B cell (primary cell): ENCODE results near the gene MMP8.

Experiments used
- CTCF ChIP-seq: fragments of 200-600 bp; IDR thresholded peaks from one replicate; pipeline ENCODE4 v1.8.0; 2022; ENCODE audit warnings: antibody characterized with exemption, mild to moderate bottlenecking
- EZH2 ChIP-seq: IDR thresholded peaks from 2 replicates; pipeline ENCODE4 v1.6.1; 2012; ENCODE audit warnings: borderline replicate concordance, low read depth, mild to moderate bottlenecking, moderate library complexity, low read length; ENCODE audit not compliant: insufficient read depth, poor library complexity, severe bottlenecking

- TF ChIP-seq CTCF (no peak), EZH2 (no peak)
Measured at GRCh38 chr11:102685754-102686153, 39.0 kb downstream of the MMP8 start.
